SK-N-MC (cell line): ENCODE data around the gene TSHZ2.

Experiments
- EZH2 ChIP-seq: fragments of 200-600 bp; sonication (generic); IDR thresholded peaks from one replicate; pipeline ENCODE4 v1.6.1; 2017; ENCODE audit warnings: antibody characterized with exemption
- FOXP2 ChIP-seq: optimal IDR thresholded peaks from 2 replicates; pipeline ENCODE3; 2011; ENCODE audit warnings: mild to moderate bottlenecking, moderate library complexity; ENCODE audit not compliant: insufficient read depth; ENCODE audit errors: extremely low read length, control extremely low read depth
- POLR2AphosphoS5 ChIP-seq: IDR thresholded peaks from 2 replicates; pipeline ENCODE4 v1.6.1; 2012; ENCODE audit warnings: mild to moderate bottlenecking, low read depth, low read length, borderline replicate concordance

GRCh38 chr20:53390770-53391169 lies 418.6 kb downstream of the TSHZ2 start:
- TF ChIP-seq POLR2AphosphoS5 (no peak), EZH2 (no peak), FOXP2 (no peak)
